ENCODE data around the gene ADCY4. TPM values are rescaled to one million over a fixed set of nuclear protein-coding genes. Genes with fewer than 3 reads are reported as not detected.

ADCY4 gene
- total and polyA plus RNA-seq, 2 donors (not counting 3 experiments of a cell fraction or from before 2014, with no cell fraction given) = 81.6 to 84.0 TPM

GRCh38 chr14:24273422-24273998, 61.4 kb downstream of the ADCY4 start:
- H3K27ac ChIP-seq (ENCODE audit: insufficient read depth, low read depth, low read length) = no peak overlapping the region
- dilution Hi-C loops (cut with MboI; ENCODE audit: extremely low pct_ligation_motif_present, low sequenced_read_pairs) = no loop called here
- no peak for FAIRE-seq
- peaks cover 9% of the 10 kb centered on the region for H3K4me1 ChIP-seq (ENCODE audit: control insufficient read depth, extremely low read depth, insufficient read depth, low read length)
- ChIA-PET CTCF (interaction anchor here (1.1 to 3.6 kb wide), 2 partner anchors 10 to 24 kb away, joined by 5 to 21 read pairs; no protein-coding TSS in a partner anchor), POLR2A (no interaction called here)
- no peak overlapping the region for H3K4me3 ChIP-seq (replicated peaks in 1 of 3; ENCODE audit: insufficient read depth in 1 of 3, low read depth in 1 of 3, low read length in 3 of 3)
- H3K79me2 ChIP-seq (ENCODE audit: control insufficient read depth, insufficient read depth, low read length) = no peaks in the 10 kb centered on the region
- H3K9ac ChIP-seq (replicated peaks; ENCODE audit: extremely low read depth, insufficient read depth, low read length) = no peak overlapping the region
- H3K36me3 ChIP-seq (ENCODE audit: control insufficient read depth in 2 of 2, extremely low read depth in 1 of 2, insufficient read depth in 2 of 2, low read length in 2 of 2) = peaks cover 2 to 7% of the 10 kb centered on the region in 2 experiments
- DNase-seq (ENCODE audit: low read depth, low spot score) = no peak
- H3K27me3 ChIP-seq (ENCODE audit: control insufficient read depth in 2 of 2, insufficient read depth in 2 of 2, low read length in 2 of 2) = no peaks in the 10 kb centered on the region
- H4K20me1 ChIP-seq (replicated peaks; ENCODE audit: control insufficient read depth, extremely low read depth, insufficient read depth, low read length) = no peaks in the 10 kb centered on the region
- H3K9me1 ChIP-seq (replicated peaks; ENCODE audit: control insufficient read depth, extremely low read depth, insufficient read depth, low read length) = no peaks in the 10 kb centered on the region
- BruUV-seq (replicated peaks) = no TSS peak
- intact Hi-C loops (cut with micrococcal nuclease) = no loop called here
- H2AFZ ChIP-seq (ENCODE audit: low read depth, low read length) = no peak overlapping the region
- TF ChIP-seq FOS (IDR thresholded peaks at IDR 0.05; ENCODE audit: borderline replicate concordance, insufficient read depth, low read length) = no peak
- H3K9me3 ChIP-seq (replicated peaks; ENCODE audit: control insufficient read depth, insufficient read depth, low read length) = no peaks in the 10 kb centered on the region
- no peak overlapping the region for H3K4me2 ChIP-seq (ENCODE audit: insufficient read depth, low read length)

GRCh38 chr14:24272467-24272866, 62.4 kb downstream of the ADCY4 start:
- dilution Hi-C loops (cut with MboI; ENCODE audit: extremely low pct_ligation_motif_present, low sequenced_read_pairs) (no loop called here), intact Hi-C loops (cut with micrococcal nuclease) (no loop called here)
- H3K9me1 ChIP-seq (replicated peaks; ENCODE audit: control insufficient read depth, extremely low read depth, insufficient read depth, low read length) = no peaks in the 10 kb centered on the region
- no peaks in the 10 kb centered on the region for H3K9me3 ChIP-seq (replicated peaks; ENCODE audit: control insufficient read depth, insufficient read depth, low read length)
- no peaks in the 10 kb centered on the region for H3K27me3 ChIP-seq (ENCODE audit: control insufficient read depth in 2 of 2, insufficient read depth in 2 of 2, low read length in 2 of 2)
- no peaks in the 10 kb centered on the region for H3K79me2 ChIP-seq (ENCODE audit: control insufficient read depth, insufficient read depth, low read length)
- peaks cover 2 to 8% of the 10 kb centered on the region in 2 experiments for H3K36me3 ChIP-seq (ENCODE audit: control insufficient read depth in 2 of 2, extremely low read depth in 1 of 2, insufficient read depth in 2 of 2, low read length in 2 of 2)
- peak; percentile 33 for FAIRE-seq
- DNase-seq (ENCODE audit: low read depth, low spot score) = no peak
- no peak overlapping the region for H3K4me2 ChIP-seq (ENCODE audit: insufficient read depth, low read length)
- ChIA-PET CTCF (interaction anchor here (1.3 to 2.9 kb wide), 3 partner anchors 16 to 60 kb away, joined by 3 to 28 read pairs (median 5); partner anchors contain the start of gene CHMP4A), POLR2A (interaction anchor here (1.9 kb wide), 1 partner anchor 30 kb away, joined by 17 read pairs; the partner anchor contains the start of gene TINF2)
- TF ChIP-seq FOS (IDR thresholded peaks at IDR 0.05; ENCODE audit: borderline replicate concordance, insufficient read depth, low read length) (no peak), POLR2AphosphoS5 (IDR thresholded peaks at IDR 0.05; ENCODE audit: insufficient read depth, low read depth, low read length) (no peak), MAX (IDR thresholded peaks at IDR 0.05; ENCODE audit: insufficient read depth, insufficient read length) (no peak), CTCF (IDR thresholded peaks at IDR 0.05; ENCODE audit: extremely low read depth in 1 of 2, insufficient read depth in 1 of 2, low read depth in 1 of 2, low read length in 2 of 2) (no peak)
- no peak overlapping the region for H2AFZ ChIP-seq (ENCODE audit: low read depth, low read length)
- H3K4me3 ChIP-seq (replicated peaks in 1 of 3; ENCODE audit: insufficient read depth in 1 of 3, low read depth in 1 of 3, low read length in 3 of 3) = no peak overlapping the region
- no TSS peak for BruUV-seq (replicated peaks)
- H4K20me1 ChIP-seq (replicated peaks; ENCODE audit: control insufficient read depth, extremely low read depth, insufficient read depth, low read length) = no peaks in the 10 kb centered on the region
- no peak overlapping the region for H3K27ac ChIP-seq (ENCODE audit: insufficient read depth, low read depth, low read length)
- no peak overlapping the region for H3K9ac ChIP-seq (replicated peaks; ENCODE audit: extremely low read depth, insufficient read depth, low read length)
- H3K4me1 ChIP-seq (ENCODE audit: control insufficient read depth, extremely low read depth, insufficient read depth, low read length) = peaks cover 9% of the 10 kb centered on the region
